NCI-H1930 (cell line): Measurements from ENCODE around the gene NUP188.
A peak's percentile ranks its signal among the peaks of the same experiment; 100 is the strongest.

Experiments
- DNase-seq, 2 experiments: peaks; one replicate each; lab custom pipeline; 2025; lab: John Stamatoyannopoulos, UW

Gene NUP188

GRCh38 chr9:129007766-129008468, 60.4 kb downstream of the NUP188 start:
- DNase-seq: no peak

GRCh38 chr9:129008469-129008965, 61.0 kb downstream of the NUP188 start:
- no peak for DNase-seq

GRCh38 chr9:129008986-129009583, 61.6 kb downstream of the NUP188 start:
- no peak for DNase-seq

GRCh38 chr9:129009584-129010141, 62.2 kb downstream of the NUP188 start:
- no peak for DNase-seq

DNA sequence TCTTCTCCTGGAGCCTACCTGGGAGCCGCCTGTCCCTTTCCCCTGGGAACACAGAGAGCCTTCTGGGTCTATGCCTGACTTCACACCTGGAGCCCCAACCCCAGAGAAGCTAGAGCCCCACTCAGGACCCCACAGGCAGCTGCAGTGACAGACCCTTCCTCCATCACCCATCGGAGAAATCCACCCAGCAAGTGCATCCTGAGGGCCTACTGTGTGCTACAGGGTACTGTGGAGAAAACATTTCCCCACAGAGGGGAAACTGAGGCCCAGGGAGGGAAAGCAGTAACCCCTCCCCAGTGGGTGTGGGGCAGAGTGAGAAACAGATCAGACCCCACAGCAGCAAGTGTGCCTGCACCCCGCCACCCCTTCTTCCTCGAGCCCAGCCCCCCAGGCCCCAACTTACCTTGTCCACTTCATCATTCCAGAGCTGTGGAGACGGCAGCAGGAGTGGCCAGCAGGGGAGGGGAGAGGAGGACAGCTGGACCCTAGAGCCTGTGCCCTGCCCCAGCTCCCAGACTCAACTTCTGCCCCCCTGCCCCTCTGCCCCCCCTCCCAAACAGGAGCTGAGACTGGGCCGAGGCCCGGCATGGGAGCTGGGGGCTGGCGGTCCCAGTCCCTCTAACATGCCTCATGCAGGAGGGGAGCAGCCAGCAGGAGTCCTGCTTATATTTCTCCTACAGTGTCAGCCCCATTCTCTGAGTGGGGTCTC, 62.9 kb downstream of the NUP188 start:
- DNase-seq: no peak

DNA sequence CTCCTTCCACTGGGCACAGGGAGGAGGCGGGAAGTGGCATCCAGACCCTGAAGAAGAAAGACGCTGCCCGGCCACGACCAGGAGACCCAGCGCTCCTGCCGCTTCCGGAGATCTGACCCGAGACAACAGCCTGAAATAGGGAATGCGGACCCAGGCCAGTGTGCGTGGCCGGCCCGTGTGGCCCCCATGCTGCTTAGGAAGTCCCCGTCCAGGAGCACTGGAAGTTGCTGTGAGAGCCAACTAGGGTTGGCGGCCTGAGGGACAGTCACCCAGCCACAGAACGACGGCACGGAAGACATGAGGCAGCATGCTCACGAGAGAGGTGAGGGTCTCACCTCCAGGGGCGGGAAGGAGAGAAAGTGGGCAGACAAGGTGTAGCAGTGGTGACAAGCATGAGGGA, 63.7 kb downstream of the NUP188 start:
- DNase-seq: no peak

GRCh38 chr9:129011761-129012181, 64.3 kb downstream of the NUP188 start:
- no peak for DNase-seq

GRCh38 chr9:129012343-129012742, 64.8 kb downstream of the NUP188 start:
- DNase-seq: no peak

- no peak for DNase-seq
Observed at GRCh38 chr9:129012893-129013448, 65.5 kb downstream of the NUP188 start.

- DNase-seq: no peak
Observed at GRCh38 chr9:129013674-129014073, 66.2 kb downstream of the NUP188 start.

DNA sequence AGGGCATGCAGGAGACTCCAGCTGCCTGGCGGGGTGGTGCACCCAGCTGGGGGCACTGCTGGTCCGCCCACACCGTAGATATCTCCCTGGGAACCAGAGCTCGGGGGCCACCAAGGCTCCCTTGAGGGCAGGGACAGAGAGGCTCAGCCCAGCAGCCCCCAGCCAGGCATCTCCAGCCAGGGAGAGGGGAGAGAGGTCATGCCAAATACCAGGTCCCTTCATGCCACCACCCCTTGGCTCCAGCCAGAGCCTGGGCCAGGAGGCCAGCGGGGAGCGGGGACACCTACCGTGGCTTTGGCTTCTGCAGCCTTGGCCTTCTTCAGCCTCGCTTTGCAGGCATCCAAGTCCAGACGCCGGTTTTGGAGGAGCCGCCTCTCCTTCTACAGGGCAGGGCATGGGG, 66.6 kb downstream of the NUP188 start:
- no peak for DNase-seq

- no peak for DNase-seq
Observed at GRCh38 chr9:129014608-129015007, 67.1 kb downstream of the NUP188 start.

GRCh38 chr9:129021091-129021490, 73.6 kb downstream of the NUP188 start:
- no peak for DNase-seq

- no peak for DNase-seq
Observed at GRCh38 chr9:129022037-129022436, 74.5 kb downstream of the NUP188 start.

GRCh38 chr9:129023036-129023907, 75.8 kb downstream of the NUP188 start:
- no peak for DNase-seq

DNA sequence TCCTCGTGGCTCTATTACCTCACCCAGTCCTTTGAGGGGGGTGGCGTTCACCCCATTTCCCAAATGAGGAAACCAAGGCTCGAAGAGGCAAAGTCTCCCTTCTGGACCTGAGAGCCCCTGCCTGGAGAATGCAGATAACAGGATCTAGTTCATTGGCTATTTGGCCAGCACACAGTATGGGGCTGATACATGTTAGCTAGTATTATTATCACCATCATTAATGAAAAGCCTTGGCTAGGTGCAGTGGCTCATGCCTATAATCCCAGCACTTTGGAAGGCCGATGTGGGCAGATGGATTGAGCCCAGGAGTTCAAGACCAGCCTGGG, 76.4 kb downstream of the NUP188 start:
- no peak for DNase-seq

DNA sequence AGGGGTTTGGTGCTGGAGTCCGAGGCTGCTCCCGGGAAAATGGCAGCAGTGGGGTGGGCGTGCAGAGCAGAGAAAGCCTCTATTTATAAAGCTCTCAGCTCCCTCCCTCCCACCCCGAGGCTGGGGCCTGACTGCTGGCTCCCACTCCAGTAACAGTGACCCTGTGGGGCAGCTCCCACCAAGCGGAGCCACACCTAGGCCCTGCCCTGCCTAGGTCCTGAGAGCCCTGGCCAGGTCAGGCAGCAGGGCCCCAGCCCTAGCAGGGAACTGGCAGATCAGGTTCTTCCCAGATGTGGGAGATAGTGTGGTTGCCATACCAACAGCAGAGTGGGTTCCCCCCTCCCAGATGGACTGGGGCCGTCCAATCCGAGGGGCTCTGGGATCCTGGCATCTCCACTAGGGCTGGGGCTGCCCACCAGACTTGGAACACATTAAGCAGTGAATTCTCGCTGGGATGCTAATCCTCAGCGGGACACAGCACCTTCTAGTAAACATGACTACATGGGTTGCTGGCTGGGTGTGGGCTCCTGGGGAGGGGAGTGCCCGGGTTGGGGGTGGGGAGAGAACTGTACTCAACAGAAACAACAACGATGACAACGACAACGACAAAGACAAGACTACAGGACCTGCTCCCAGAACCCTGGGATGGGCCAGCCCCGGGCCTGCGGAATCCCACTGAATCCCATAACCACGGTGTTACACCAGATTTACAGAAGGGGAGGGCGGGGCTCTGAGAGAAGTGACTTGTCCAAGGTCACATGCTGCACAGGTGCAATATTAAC, 79.1 kb downstream of the NUP188 start:
- DNase-seq: no peak

DNA sequence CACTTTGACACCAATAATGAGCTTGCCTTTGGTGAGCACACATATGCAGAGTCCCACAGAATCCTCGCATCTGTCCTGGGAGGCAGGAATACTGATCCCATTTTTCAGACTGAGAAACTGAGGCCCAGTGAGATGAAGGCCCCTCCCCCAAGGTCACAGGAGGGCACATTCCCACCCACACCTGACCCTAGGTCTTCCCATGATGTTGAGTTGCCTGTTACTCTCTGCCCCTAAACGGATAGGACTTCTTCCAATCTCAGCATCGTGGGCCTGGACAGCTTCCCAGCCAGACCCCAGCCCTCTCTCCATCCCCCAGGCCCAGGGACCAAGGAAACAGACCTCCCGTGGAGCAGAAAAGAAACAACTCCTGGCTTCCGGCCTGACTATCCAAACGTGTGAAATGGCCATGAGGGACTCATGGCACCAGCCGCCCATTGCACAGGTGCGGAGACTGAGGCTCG, 79.8 kb downstream of the NUP188 start:
- DNase-seq: no peak

DNA sequence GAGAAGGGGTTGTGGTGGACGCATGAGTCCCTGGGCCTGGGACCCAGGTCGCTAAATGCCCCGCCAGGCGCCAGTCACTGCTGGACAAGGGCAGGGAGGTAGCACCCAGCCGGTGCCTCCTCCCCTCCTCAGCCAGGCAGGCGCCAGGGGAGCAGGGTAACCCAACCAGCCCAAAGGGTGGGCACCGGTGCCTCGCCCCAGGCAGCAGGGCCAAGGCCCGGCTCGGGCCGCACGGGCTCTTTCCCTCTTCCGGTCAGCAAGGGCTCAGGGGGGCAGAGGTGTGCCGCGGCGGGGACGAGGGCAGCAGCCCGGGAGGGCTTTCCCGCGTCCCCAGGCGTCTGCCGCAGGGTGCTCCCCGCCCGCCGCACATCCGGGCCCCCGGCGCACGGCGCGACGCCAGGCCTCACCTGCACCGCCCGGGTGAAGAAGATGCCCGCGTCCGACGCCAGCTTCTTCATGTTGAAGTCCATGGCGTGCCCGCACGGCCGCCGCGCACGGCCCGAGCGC, 80.2 kb downstream of the NUP188 start:
- DNase-seq: peak; percentile 62 to 73

DNA sequence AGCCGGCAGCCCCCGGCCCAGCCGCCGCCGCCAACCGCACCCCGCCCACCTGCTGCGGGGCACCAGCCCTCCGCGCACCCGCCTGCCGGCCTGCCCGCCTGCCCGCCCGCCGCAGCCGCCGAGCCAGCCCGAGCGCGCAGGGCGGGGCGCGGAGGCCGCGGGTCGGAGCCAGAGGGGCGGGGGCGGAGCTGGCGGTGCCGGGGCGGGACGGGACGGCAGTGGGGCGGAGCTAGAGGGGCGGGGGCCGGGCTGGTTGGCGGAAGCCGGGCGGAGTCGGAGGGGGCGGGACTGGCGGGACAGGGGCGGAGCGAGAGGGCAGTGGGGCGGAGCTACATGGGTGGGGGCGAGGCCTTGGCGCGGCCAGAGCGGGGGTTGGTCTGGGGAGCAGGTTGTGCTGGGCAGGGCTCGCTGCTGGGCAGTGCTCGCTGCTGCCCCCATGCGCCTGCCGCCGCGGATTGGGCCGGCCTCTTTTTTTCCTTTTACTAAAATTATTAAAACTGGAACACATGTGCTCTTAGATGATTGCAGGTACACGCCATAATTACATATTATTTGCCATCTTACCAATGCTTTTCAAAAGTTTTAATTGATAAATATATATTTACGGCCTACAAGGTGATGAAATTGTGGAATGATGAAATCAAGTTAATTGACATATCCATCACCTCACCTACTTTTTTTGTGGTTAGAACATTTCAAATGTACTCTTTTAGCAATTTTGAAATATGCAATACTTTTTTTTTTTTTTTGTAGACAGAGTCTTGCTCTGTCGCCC, 80.9 kb downstream of the NUP188 start, which contains the start of gene SH3GLB2:
Gene SH3GLB2, minus strand, starts transcription at position 140 of the 775 bp plus-strand sequence. CDS start 177 bp downstream, outside the sequence.
- DNase-seq: peak; percentile 76 to 82
